OCI-LY1 (cell line): Measurements from ENCODE around the gene PTPN14.
"Not testable (repeated sequence)": the region's sequence is repeated elsewhere in the genome, so short reads cannot be mapped to it uniquely, and the experiment has no call there.

Source experiments
- H2AFZ ChIP-seq: fragments of 200-600 bp; sonication (generic), shearing (Covaris generic); 2 replicates; pipeline ENCODE4 v1.6.0; 2014; ENCODE audit warnings: antibody characterized with exemption, mild to moderate bottlenecking, low read length
- H3F3A ChIP-seq: fragments of 200-600 bp; sonication (generic), shearing (Covaris generic); 2 replicates; pipeline ENCODE4 v1.6.0; 2014; ENCODE audit warnings: mild to moderate bottlenecking, antibody characterized with exemption, low read length, moderate library complexity; ENCODE audit not compliant: insufficient read depth
- H3K27ac ChIP-seq: fragments of 200-600 bp; sonication (generic); 2 replicates; pipeline ENCODE4 v1.5.1; 2014; ENCODE audit warnings: low read length, mixed run types, mild to moderate bottlenecking, low read depth; ENCODE audit not compliant: poor library complexity, severe bottlenecking
- H3K27me3 ChIP-seq: fragments of 200-600 bp; sonication (generic); 2 replicates; pipeline ENCODE4 v1.6.0; 2014; ENCODE audit warnings: antibody characterized with exemption, mild to moderate bottlenecking, low read length, moderate library complexity; ENCODE audit not compliant: insufficient read depth
- H3K36me3 ChIP-seq: fragments of 200-600 bp; sonication (generic); 2 replicates; pipeline ENCODE4 v1.6.1; 2014; ENCODE audit warnings: mild to moderate bottlenecking, antibody characterized with exemption, low read length, moderate library complexity, mixed read lengths; ENCODE audit not compliant: insufficient read depth
- H3K4me1 ChIP-seq: fragments of 200-600 bp; sonication (generic); 2 replicates; pipeline ENCODE4 v1.5.1; 2014; ENCODE audit warnings: mild to moderate bottlenecking, low read length, moderate library complexity; ENCODE audit not compliant: insufficient read depth, severe bottlenecking
- H3K4me2 ChIP-seq: fragments of 200-600 bp; sonication (generic), shearing (Covaris generic); 2 replicates; pipeline ENCODE4 v1.6.1; 2014; ENCODE audit warnings: low read length
- H3K4me3 ChIP-seq: fragments of 200-600 bp; sonication (generic); 2 replicates; pipeline ENCODE4 v1.5.1; 2014; ENCODE audit warnings: low read length, low read depth, mild to moderate bottlenecking, mixed read lengths; ENCODE audit not compliant: poor library complexity, severe bottlenecking
- H3K79me2 ChIP-seq: fragments of 200-600 bp; shearing (Covaris generic); 2 replicates; pipeline ENCODE4 v1.6.1; 2016; ENCODE audit warnings: mixed run types, low read length, mixed read lengths; ENCODE audit not compliant: insufficient read depth
- H3K9ac ChIP-seq: fragments of 200-600 bp; sonication (generic), shearing (Covaris generic); 2 replicates; pipeline ENCODE4 v1.6.1; 2014; ENCODE audit warnings: mild to moderate bottlenecking, low read length, mixed read lengths
- H3K9me2 ChIP-seq: fragments of 200-600 bp; sonication (generic), shearing (Covaris generic); 2 replicates; pipeline ENCODE4 v1.6.1; 2014; ENCODE audit warnings: low read depth, mild to moderate bottlenecking, low read length, mixed read lengths
- H3K9me3 ChIP-seq: fragments of 200-600 bp; shearing (Covaris generic); 2 replicates; pipeline ENCODE4 v1.6.1; 2014; ENCODE audit warnings: low read length, mixed read lengths
- H4K20me1 ChIP-seq: fragments of 200-600 bp; sonication (generic), shearing (Covaris generic); 2 replicates; pipeline ENCODE4 v1.6.0; 2016; ENCODE audit warnings: mild to moderate bottlenecking, low read length; ENCODE audit not compliant: insufficient read depth
- EZH2 ChIP-seq: fragments of 200-600 bp; sonication (generic), shearing (Covaris generic); IDR thresholded peaks from 2 replicates; pipeline ENCODE4 v1.8.0; 2017; ENCODE audit warnings: borderline replicate concordance, mixed run types, mild to moderate bottlenecking, antibody characterized with exemption, low read length, moderate library complexity, mixed read lengths
- TF ChIP-seq, protein P1 (sequence below): fragments of 200-600 bp; sonication (generic), shearing (Covaris generic); IDR thresholded peaks from 2 replicates; pipeline ENCODE4 v1.5.1; 2017; ENCODE audit warnings: mild to moderate bottlenecking, antibody characterized with exemption, low read length, moderate library complexity, mixed read lengths

PTPN14 gene

GRCh38 chr1:214492401-214493075 lies 58.9 kb downstream of the PTPN14 start:
- H3K27me3 ChIP-seq: no peaks in the 10 kb centered on the region
- TF ChIP-seq, protein P1, sequence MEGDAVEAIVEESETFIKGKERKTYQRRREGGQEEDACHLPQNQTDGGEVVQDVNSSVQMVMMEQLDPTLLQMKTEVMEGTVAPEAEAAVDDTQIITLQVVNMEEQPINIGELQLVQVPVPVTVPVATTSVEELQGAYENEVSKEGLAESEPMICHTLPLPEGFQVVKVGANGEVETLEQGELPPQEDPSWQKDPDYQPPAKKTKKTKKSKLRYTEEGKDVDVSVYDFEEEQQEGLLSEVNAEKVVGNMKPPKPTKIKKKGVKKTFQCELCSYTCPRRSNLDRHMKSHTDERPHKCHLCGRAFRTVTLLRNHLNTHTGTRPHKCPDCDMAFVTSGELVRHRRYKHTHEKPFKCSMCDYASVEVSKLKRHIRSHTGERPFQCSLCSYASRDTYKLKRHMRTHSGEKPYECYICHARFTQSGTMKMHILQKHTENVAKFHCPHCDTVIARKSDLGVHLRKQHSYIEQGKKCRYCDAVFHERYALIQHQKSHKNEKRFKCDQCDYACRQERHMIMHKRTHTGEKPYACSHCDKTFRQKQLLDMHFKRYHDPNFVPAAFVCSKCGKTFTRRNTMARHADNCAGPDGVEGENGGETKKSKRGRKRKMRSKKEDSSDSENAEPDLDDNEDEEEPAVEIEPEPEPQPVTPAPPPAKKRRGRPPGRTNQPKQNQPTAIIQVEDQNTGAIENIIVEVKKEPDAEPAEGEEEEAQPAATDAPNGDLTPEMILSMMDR: no peak
- TF ChIP-seq EZH2: no peak
- no peak overlapping the region for H3K27ac ChIP-seq
- H3K36me3 ChIP-seq: no peaks in the 10 kb centered on the region
- H3K4me3 ChIP-seq: no peak overlapping the region
- H3K79me2 ChIP-seq: no peaks in the 10 kb centered on the region
- no peak overlapping the region for H2AFZ ChIP-seq
- no peaks in the 10 kb centered on the region for H3K9me3 ChIP-seq
- H3K9ac ChIP-seq: no peak overlapping the region
- no peaks in the 10 kb centered on the region for H3K9me2 ChIP-seq
- H3K4me1 ChIP-seq: no peaks in the 10 kb centered on the region
- no peaks in the 10 kb centered on the region for H3F3A ChIP-seq
- no peaks in the 10 kb centered on the region for H4K20me1 ChIP-seq
- H3K4me2 ChIP-seq: no peak overlapping the region

GRCh38 chr1:214491468-214492146 lies 59.8 kb downstream of the PTPN14 start:
- no peak overlapping the region for H2AFZ ChIP-seq
- no peaks in the 10 kb centered on the region for H3K79me2 ChIP-seq
- no peaks in the 10 kb centered on the region for H3K9me3 ChIP-seq
- H3K9me2 ChIP-seq: no peaks in the 10 kb centered on the region
- no peak overlapping the region for H3K4me2 ChIP-seq
- H4K20me1 ChIP-seq: no peaks in the 10 kb centered on the region
- no peak overlapping the region for H3K9ac ChIP-seq
- H3K27ac ChIP-seq: no peak overlapping the region
- H3K27me3 ChIP-seq: no peaks in the 10 kb centered on the region
- no peak overlapping the region for H3K4me3 ChIP-seq
- H3K36me3 ChIP-seq: no peaks in the 10 kb centered on the region
- TF ChIP-seq EZH2: no peak
- TF ChIP-seq, protein P1: no peak
- H3F3A ChIP-seq: no peaks in the 10 kb centered on the region
- no peaks in the 10 kb centered on the region for H3K4me1 ChIP-seq

GRCh38 chr1:214485151-214485550 lies 66.3 kb downstream of the PTPN14 start:
- no peak for TF ChIP-seq EZH2
- TF ChIP-seq, protein P1: no peak
- no peaks in the 10 kb centered on the region for H3K79me2 ChIP-seq

DNA sequence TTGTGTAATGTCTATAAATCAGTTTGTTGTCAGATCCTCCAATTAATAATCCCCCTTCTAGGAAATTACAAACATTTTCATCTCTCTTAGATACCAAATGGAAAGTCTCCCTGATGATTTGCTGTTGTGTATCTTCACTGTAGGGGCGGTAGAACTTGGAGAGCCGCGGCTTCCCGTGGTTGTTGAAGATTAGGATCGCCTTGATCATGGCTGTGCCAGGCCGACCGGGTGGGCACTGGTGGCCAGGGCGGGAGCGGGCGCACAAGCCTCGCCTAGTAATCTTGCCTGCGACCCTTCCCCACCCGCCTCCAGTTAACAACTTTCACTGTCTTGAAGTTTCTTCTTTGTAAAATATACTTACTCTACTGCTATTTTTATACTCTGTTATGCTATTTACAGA lies 68.2 kb downstream of the PTPN14 start:
- H3K79me2 ChIP-seq, H4K20me1 ChIP-seq, H3K4me2 ChIP-seq, H3K4me1 ChIP-seq, H2AFZ ChIP-seq, H3K27me3 ChIP-seq, H3K4me3 ChIP-seq, H3K9ac ChIP-seq, H3K36me3 ChIP-seq, H3F3A ChIP-seq, H3K9me3 ChIP-seq, H3K27ac ChIP-seq, H3K9me2 ChIP-seq: not testable (repeated sequence)

More at GRCh38 chr1:214485151-214485550, 66.3 kb downstream of the PTPN14 start:
- H2AFZ ChIP-seq: no peak overlapping the region
- H3K4me2 ChIP-seq: no peak overlapping the region
- H3K36me3 ChIP-seq: no peaks in the 10 kb centered on the region
- no peaks in the 10 kb centered on the region for H3K9me2 ChIP-seq
- H3K4me1 ChIP-seq: no peaks in the 10 kb centered on the region
- H3K27me3 ChIP-seq: no peaks in the 10 kb centered on the region
- no peaks in the 10 kb centered on the region for H3K9me3 ChIP-seq
- no peaks in the 10 kb centered on the region for H3F3A ChIP-seq
- H3K27ac ChIP-seq: no peak overlapping the region
- H4K20me1 ChIP-seq: no peaks in the 10 kb centered on the region
- H3K4me3 ChIP-seq: no peak overlapping the region
- H3K9ac ChIP-seq: no peak overlapping the region

DNA sequence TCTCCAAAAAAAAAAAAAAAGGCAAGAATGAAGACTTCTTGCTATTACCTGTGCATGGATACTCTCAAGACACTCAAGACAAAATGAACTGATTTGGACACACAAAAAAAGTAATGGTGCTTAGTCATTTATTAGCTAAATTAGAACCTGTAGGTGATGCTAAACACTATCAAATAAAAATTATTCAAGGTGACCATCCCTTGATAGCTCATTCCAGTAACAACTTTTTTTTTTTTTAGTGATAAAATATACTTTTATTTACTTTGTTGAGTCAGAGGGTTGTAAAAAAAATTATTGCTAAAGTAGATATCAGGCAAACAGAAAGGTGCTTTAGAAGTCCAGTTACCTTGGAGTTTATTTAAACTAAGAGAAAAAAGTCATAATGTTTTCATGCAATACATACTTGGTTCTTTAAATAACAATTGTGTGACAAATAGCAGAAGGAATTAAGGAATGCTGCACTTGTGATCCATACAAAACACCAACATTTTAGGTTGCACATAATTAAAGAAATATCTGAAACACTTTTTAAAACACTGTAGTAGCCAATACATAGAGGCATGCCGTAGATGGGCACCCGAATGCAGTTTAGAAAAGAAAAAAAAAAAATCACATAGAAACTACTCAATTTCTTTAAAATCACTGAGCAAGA lies 69.3 kb downstream of the PTPN14 start:
- H3K9me3 ChIP-seq, H3K9ac ChIP-seq, H3K27me3 ChIP-seq, H3K4me3 ChIP-seq, H3K27ac ChIP-seq, H3K4me1 ChIP-seq, H3K79me2 ChIP-seq, H3K36me3 ChIP-seq, H3K9me2 ChIP-seq, H4K20me1 ChIP-seq, H3K4me2 ChIP-seq, H3F3A ChIP-seq, H2AFZ ChIP-seq: not testable (repeated sequence)
